Naive B cell (primary cell): Measurements from ENCODE around the gene HERC4. TPM values are rescaled to one million over a fixed set of nuclear protein-coding genes. Genes with fewer than 3 reads are reported as not detected.

Source experiments
- ATAC-seq, 2 donors: fragments of 150-1000 bp; cut with Tn5 transposase; 2 replicates each; pipeline ENCODE4 v1.10.0; 2021; ENCODE audit warnings: low read depth in 2 of 2, mild to moderate bottlenecking in 2 of 2, moderate library complexity in 2 of 2
- DNase-seq: peaks from one replicate; pipeline ENCODE4 v3.0.0; 2022
- H3K27ac Mint-ChIP-seq, 6 donors: one replicate each; pipeline ENCODE4 v1.8.0; 2020 to 2022; ENCODE audit warnings: mild to moderate bottlenecking in 6 of 6, mixed read lengths in 6 of 6, moderate library complexity in 5 of 6, inconsistent platforms in 2 of 6
- H3K27me3 Mint-ChIP-seq, 3 donors: one replicate each; pipeline ENCODE4 v1.8.0; 2021 to 2022; ENCODE audit warnings: mixed read lengths in 3 of 3, mild to moderate bottlenecking in 1 of 3
- H3K36me3 Mint-ChIP-seq, 2 donors: one replicate each; pipeline ENCODE4 v1.8.0; 2020 to 2022; ENCODE audit warnings: mixed read lengths in 2 of 2, inconsistent platforms in 1 of 2, mild to moderate bottlenecking in 1 of 2
- H3K4me1 Mint-ChIP-seq, 3 donors: one replicate each; pipeline ENCODE4 v1.8.0; 2020 to 2022; ENCODE audit warnings: mixed read lengths in 3 of 3, inconsistent platforms in 1 of 3, mild to moderate bottlenecking in 1 of 3, moderate library complexity in 1 of 3
- H3K4me3 Mint-ChIP-seq, 8 donors: one replicate each; pipeline ENCODE4 v1.8.0; 2020 to 2022; ENCODE audit warnings: mild to moderate bottlenecking in 8 of 8, mixed read lengths in 8 of 8, moderate library complexity in 8 of 8, inconsistent platforms in 2 of 8
- H3K9me3 Mint-ChIP-seq, 7 donors: one replicate each; pipeline ENCODE4 v1.8.0; 2020 to 2022; ENCODE audit warnings: mixed read lengths in 7 of 7, mild to moderate bottlenecking in 5 of 7, inconsistent platforms in 2 of 7, moderate library complexity in 1 of 7
- polyA plus RNA-seq, 6 donors: library from polyadenylated mRNA; unstranded; fragments of 300-500 nt; fragmentation: Illumina TruSeq; gene quantifications; one replicate each; pipeline ENCODE4 v1.2.3, GENCODE V29; 2021; ENCODE audit warnings: low read depth in 6 of 6

Gene HERC4
- polyA plus RNA-seq, 6 donors from 2014 or later = 19.5 to 37.5 (median 23.9) TPM

- ATAC-seq = no peak
- peaks cover 21 to 27% of the 10 kb centered on the region in 2 donors for H3K36me3 Mint-ChIP-seq
- H3K9me3 Mint-ChIP-seq = no peaks in the 10 kb centered on the region
These were observed 115.1 kb downstream of the HERC4 start for GRCh38 chr10:67959839-67960476.

GRCh38 chr10:67955614-67956013 lies 119.5 kb downstream of the HERC4 start:
- Mint-ChIP-seq H3K4me1 (peaks cover 0 to 11% (median 0%) of the 10 kb centered on the region in 3 donors), H3K9me3 (no peaks in the 10 kb centered on the region), H3K4me3 (no peak overlapping the region), H3K27ac (peak overlapping the region in 2 of 6 donors; percentile 13 to 90), H3K36me3 (peaks cover 24 to 27% of the 10 kb centered on the region in 2 donors), H3K27me3 (no peaks in the 10 kb centered on the region)
- ATAC-seq = no peak
- no peak for DNase-seq

More at GRCh38 chr10:67959839-67960476, 115.1 kb downstream of the HERC4 start:
- H3K27me3 Mint-ChIP-seq = no peaks in the 10 kb centered on the region
- DNase-seq = no peak
- H3K4me3 Mint-ChIP-seq = no peak overlapping the region
- H3K4me1 Mint-ChIP-seq = peaks cover 0 to 4% (median 0%) of the 10 kb centered on the region in 3 donors
- H3K27ac Mint-ChIP-seq = peak overlapping the region in 1 of 6 donors; percentile 30

GRCh38 chr10:67943917-67944316 lies 131.2 kb downstream of the HERC4 start:
- Mint-ChIP-seq H3K4me3 (no peak overlapping the region), H3K4me1 (peaks cover 0 to 5% (median 0%) of the 10 kb centered on the region in 3 donors), H3K27ac (peak overlapping the region in 2 of 6 donors; percentile 1 to 37), H3K36me3 (peaks cover 31 to 35% of the 10 kb centered on the region in 2 donors), H3K9me3 (peaks cover 0 to 12% (median 2%) of the 10 kb centered on the region in 7 donors), H3K27me3 (no peaks in the 10 kb centered on the region)
- DNase-seq (no peak), ATAC-seq (no peak)

- peaks cover 8 to 13% of the 10 kb centered on the region in 2 donors for H3K36me3 Mint-ChIP-seq
These were observed 138.7 kb downstream of the HERC4 start for GRCh38 chr10:67936416-67936815.

GRCh38 chr10:67935223-67935622 lies 139.9 kb downstream of the HERC4 start:
- DNase-seq (no peak), ATAC-seq (no peak)
- peak overlapping the region in 2 of 6 donors; percentile 22 to 58 for H3K27ac Mint-ChIP-seq
- H3K4me3 Mint-ChIP-seq = no peak overlapping the region
- H3K4me1 Mint-ChIP-seq = no peaks in the 10 kb centered on the region
- no peaks in the 10 kb centered on the region for H3K9me3 Mint-ChIP-seq
- peaks cover 8 to 13% of the 10 kb centered on the region in 2 donors for H3K36me3 Mint-ChIP-seq
- H3K27me3 Mint-ChIP-seq = no peaks in the 10 kb centered on the region

More at GRCh38 chr10:67936416-67936815, 138.7 kb downstream of the HERC4 start:
- DNase-seq = no peak
- no peak overlapping the region for H3K27ac Mint-ChIP-seq
- no peaks in the 10 kb centered on the region for H3K27me3 Mint-ChIP-seq
- H3K9me3 Mint-ChIP-seq = no peaks in the 10 kb centered on the region
- no peak overlapping the region for H3K4me3 Mint-ChIP-seq
- ATAC-seq = no peak
- no peaks in the 10 kb centered on the region for H3K4me1 Mint-ChIP-seq

GRCh38 chr10:67934336-67934735 lies 140.7 kb downstream of the HERC4 start:
- no peaks in the 10 kb centered on the region for H3K27me3 Mint-ChIP-seq
- DNase-seq (no peak), ATAC-seq (no peak)
- no peak overlapping the region for H3K4me3 Mint-ChIP-seq
- no peaks in the 10 kb centered on the region for H3K9me3 Mint-ChIP-seq
- H3K27ac Mint-ChIP-seq = peak overlapping the region in 3 of 6 donors; percentile 11 to 69 (median 22)
- H3K4me1 Mint-ChIP-seq = no peaks in the 10 kb centered on the region
- peaks cover 8 to 13% of the 10 kb centered on the region in 2 donors for H3K36me3 Mint-ChIP-seq

GRCh38 chr10:67933199-67933598 lies 141.9 kb downstream of the HERC4 start:
- Mint-ChIP-seq H3K36me3 (peaks cover 8 to 13% of the 10 kb centered on the region in 2 donors), H3K4me1 (no peaks in the 10 kb centered on the region), H3K27ac (no peak overlapping the region), H3K4me3 (no peak overlapping the region), H3K27me3 (no peaks in the 10 kb centered on the region), H3K9me3 (no peaks in the 10 kb centered on the region)
- no peak for DNase-seq
- no peak for ATAC-seq

- Mint-ChIP-seq H3K27ac (no peak overlapping the region), H3K4me3 (no peak overlapping the region), H3K9me3 (no peaks in the 10 kb centered on the region), H3K27me3 (no peaks in the 10 kb centered on the region), H3K4me1 (peaks cover 0 to 3% (median 0%) of the 10 kb centered on the region in 3 donors), H3K36me3 (peaks cover 5 to 9% of the 10 kb centered on the region in 2 donors)
- DNase-seq (no peak), ATAC-seq (no peak)
These were observed 148.1 kb downstream of the HERC4 start for GRCh38 chr10:67926951-67927350.

- peaks cover 5 to 9% of the 10 kb centered on the region in 2 donors for H3K36me3 Mint-ChIP-seq
- ATAC-seq (no peak), DNase-seq (no peak)
- H3K4me3 Mint-ChIP-seq = no peak overlapping the region
- no peaks in the 10 kb centered on the region for H3K27me3 Mint-ChIP-seq
- peaks cover 0 to 3% (median 0%) of the 10 kb centered on the region in 3 donors for H3K4me1 Mint-ChIP-seq
- H3K27ac Mint-ChIP-seq = peak overlapping the region in 1 of 6 donors; percentile 9
- no peaks in the 10 kb centered on the region for H3K9me3 Mint-ChIP-seq
These were observed 149.6 kb downstream of the HERC4 start for GRCh38 chr10:67925449-67926005.

GRCh38 chr10:67924136-67924535 lies 150.9 kb downstream of the HERC4 start:
- H3K27me3 Mint-ChIP-seq = no peaks in the 10 kb centered on the region
- H3K4me3 Mint-ChIP-seq = no peak overlapping the region
- H3K4me1 Mint-ChIP-seq = peaks cover 0 to 3% (median 0%) of the 10 kb centered on the region in 3 donors
- H3K36me3 Mint-ChIP-seq = peaks cover 5 to 9% of the 10 kb centered on the region in 2 donors
- ATAC-seq = no peak
- DNase-seq = no peak
- H3K27ac Mint-ChIP-seq = no peak overlapping the region
- H3K9me3 Mint-ChIP-seq = peaks cover 0 to under 1% (median 0%) of the 10 kb centered on the region in 7 donors

- Mint-ChIP-seq H3K36me3 (peaks cover 5 to 9% of the 10 kb centered on the region in 2 donors), H3K27me3 (no peaks in the 10 kb centered on the region), H3K4me1 (peaks cover 0 to 3% (median 0%) of the 10 kb centered on the region in 3 donors), H3K4me3 (no peak overlapping the region), H3K9me3 (peaks cover 0 to 2% (median 0%) of the 10 kb centered on the region in 7 donors), H3K27ac (no peak overlapping the region)
- DNase-seq (no peak), ATAC-seq (no peak)
These were observed 151.5 kb downstream of the HERC4 start for GRCh38 chr10:67923551-67923950.

- Mint-ChIP-seq H3K27ac (peak overlapping the region in 2 of 6 donors; percentile 16 to 43), H3K36me3 (peaks cover 0 to 5% of the 10 kb centered on the region in 2 donors), H3K9me3 (peaks cover 0 to 2% (median 0%) of the 10 kb centered on the region in 7 donors), H3K27me3 (no peaks in the 10 kb centered on the region), H3K4me3 (no peak overlapping the region), H3K4me1 (peaks cover 0 to 4% (median 4%) of the 10 kb centered on the region in 3 donors)
- ATAC-seq (no peak), DNase-seq (no peak)
These were observed 154.0 kb downstream of the HERC4 start for GRCh38 chr10:67921065-67921464.

- Mint-ChIP-seq H3K36me3 (peaks cover 8 to 14% of the 10 kb centered on the region in 2 donors), H3K4me1 (peaks cover 0 to 11% (median 8%) of the 10 kb centered on the region in 3 donors), H3K27ac (no peak overlapping the region), H3K27me3 (no peaks in the 10 kb centered on the region), H3K4me3 (no peak overlapping the region), H3K9me3 (peaks cover 0 to 2% (median 0%) of the 10 kb centered on the region in 7 donors)
- no peak for ATAC-seq
- DNase-seq = no peak
These were observed 157.4 kb downstream of the HERC4 start for GRCh38 chr10:67917679-67918078.

- ATAC-seq (no peak), DNase-seq (no peak)
- Mint-ChIP-seq H3K9me3 (peaks cover 0 to 2% (median 0%) of the 10 kb centered on the region in 7 donors), H3K27ac (peak overlapping the region in 1 of 6 donors; percentile 27), H3K4me3 (no peak overlapping the region), H3K27me3 (no peaks in the 10 kb centered on the region), H3K4me1 (peaks cover 0 to 11% (median 8%) of the 10 kb centered on the region in 3 donors), H3K36me3 (peaks cover 12 to 19% of the 10 kb centered on the region in 2 donors)
These were observed 157.9 kb downstream of the HERC4 start for GRCh38 chr10:67917169-67917568.
